Endothelial cell of umbilical vein (primary cell): ENCODE results near the gene KDM6B. TPM values are rescaled to one million over a fixed set of nuclear protein-coding genes. Genes with fewer than 3 reads are reported as not detected.

ENCODE experiments used
- BruUV-seq: library from RNA; stranded (reverse); fragments of 400-500 nt; replicated peaks from 2 replicates; lab custom pipeline; 2021; lab: Mats Ljungman, UMichigan
- CTCF ChIA-PET: fragments of 300-600, 350-600 bp; sonication (Branson Sonifier 250); formaldehyde crosslinking; loops from one replicate; lab custom pipeline; 2021; ENCODE audit warnings: antibody characterized with exemption, inconsistent platforms; lab: Charles Lee
- POLR2A ChIA-PET: fragments of 300-600, 350-600 bp; sonication (Branson Sonifier 250); formaldehyde crosslinking; loops from one replicate; lab custom pipeline; 2021; ENCODE audit warnings: antibody characterized with exemption, inconsistent platforms; lab: Charles Lee
- DNase-seq: peaks from one replicate; pipeline ENCODE4 v3.0.0-alpha.2; 2011; ENCODE audit warnings: low read depth, low spot score
- FAIRE-seq: peaks from 2 replicates; lab custom pipeline; 2011; peaks lifted over from hg19 to GRCh38; lab: Jason Lieb, UNC
- H2AFZ ChIP-seq: 2 replicates; pipeline ENCODE4 v1.6.0; 2012; ENCODE audit warnings: low read depth, low read length, control low read depth, inconsistent platforms
- H3K27ac ChIP-seq: 2 replicates; pipeline ENCODE4 v1.5.1; 2011; ENCODE audit warnings: low read depth, mild to moderate bottlenecking, control low read depth, low read length, moderate library complexity; ENCODE audit not compliant: insufficient read depth
- H3K27me3 ChIP-seq, 2 experiments: 2 replicates each; pipeline versions ENCODE4 v1.6.0 to v1.6.1; 2011; ENCODE audit warnings: low read length in 2 of 2, mixed read lengths in 1 of 2; ENCODE audit not compliant: control insufficient read depth in 2 of 2, insufficient read depth in 2 of 2
- H3K36me3 ChIP-seq, 2 experiments: 2 replicates in 1 of 2; 3 replicates in 1 of 2; pipeline ENCODE4 v1.5.1; 2011; ENCODE audit warnings: low read length in 2 of 2, mild to moderate bottlenecking in 1 of 2, moderate library complexity in 1 of 2; ENCODE audit not compliant: control insufficient read depth in 2 of 2, insufficient read depth in 2 of 2; ENCODE audit errors: extremely low read depth in 1 of 2
- H3K4me1 ChIP-seq: 3 replicates; pipeline ENCODE4 v1.5.1; 2011; ENCODE audit warnings: mild to moderate bottlenecking, low read length; ENCODE audit not compliant: control insufficient read depth, insufficient read depth; ENCODE audit errors: extremely low read depth
- H3K4me2 ChIP-seq: 2 replicates; pipeline ENCODE4 v1.6.1; 2011; ENCODE audit warnings: low read length, control low read depth, mixed read lengths; ENCODE audit not compliant: insufficient read depth
- H3K4me3 ChIP-seq, 3 experiments: fragments of 200-600 bp in 1 of 3; sonication (generic), shearing (Covaris generic) in 1 of 3; replicated peaks in 1 of 3; 2 replicates each; pipeline ENCODE4 v1.5.1; 2011 to 2016; ENCODE audit warnings: control low read depth in 3 of 3, low read length in 3 of 3, mild to moderate bottlenecking in 2 of 3, inconsistent platforms in 1 of 3, low read depth in 1 of 3, moderate library complexity in 1 of 3; ENCODE audit not compliant: insufficient read depth in 1 of 3
- H3K79me2 ChIP-seq: 2 replicates; pipeline ENCODE4 v1.6.0; 2012; ENCODE audit warnings: low read length, inconsistent platforms; ENCODE audit not compliant: control insufficient read depth, insufficient read depth
- H3K9ac ChIP-seq: replicated peaks from 2 replicates; pipeline ENCODE3; 2011; ENCODE audit warnings: low read length, control low read depth; ENCODE audit not compliant: insufficient read depth; ENCODE audit errors: extremely low read depth
- H3K9me1 ChIP-seq: replicated peaks from 3 replicates; pipeline ENCODE4 v1.6.0; 2011; ENCODE audit warnings: mild to moderate bottlenecking, low read length; ENCODE audit not compliant: control insufficient read depth, insufficient read depth; ENCODE audit errors: extremely low read depth
- H3K9me3 ChIP-seq: replicated peaks from 2 replicates; pipeline ENCODE4 v1.5.1; 2012; ENCODE audit warnings: low read length, inconsistent platforms; ENCODE audit not compliant: control insufficient read depth, insufficient read depth
- H4K20me1 ChIP-seq: replicated peaks from 2 replicates; pipeline ENCODE3; 2011; ENCODE audit warnings: mild to moderate bottlenecking, low read length; ENCODE audit not compliant: control insufficient read depth, insufficient read depth; ENCODE audit errors: extremely low read depth
- CTCF ChIP-seq, 2 donors: IDR thresholded peaks; 1 replicate in 1 of 2; 2 replicates in 1 of 2; pipeline ENCODE4 v1.5.1; 2011; ENCODE audit warnings: low read length in 2 of 2, mild to moderate bottlenecking in 2 of 2, moderate library complexity in 2 of 2, control low read depth in 1 of 2, inconsistent platforms in 1 of 2, low read depth in 1 of 2; ENCODE audit not compliant: insufficient read depth in 1 of 2; ENCODE audit errors: extremely low read depth in 1 of 2
- EZH2 ChIP-seq: IDR thresholded peaks from 2 replicates; pipeline ENCODE4 v1.6.1; 2012; ENCODE audit warnings: borderline replicate concordance, low read depth, mild to moderate bottlenecking, moderate library complexity, low read length, inconsistent platforms; ENCODE audit not compliant: severe bottlenecking
- FOS ChIP-seq: IDR thresholded peaks from 2 replicates; pipeline ENCODE4 v1.6.1; 2011; ENCODE audit warnings: mild to moderate bottlenecking, low read length, moderate library complexity, borderline replicate concordance; ENCODE audit not compliant: insufficient read depth
- GATA2 ChIP-seq: IDR thresholded peaks from 2 replicates; pipeline ENCODE4 v1.7.0; 2011; ENCODE audit warnings: low read depth, mild to moderate bottlenecking, moderate library complexity, mixed read lengths, low read length; ENCODE audit not compliant: insufficient read length, insufficient read depth
- JUN ChIP-seq: IDR thresholded peaks from 2 replicates; pipeline ENCODE4 v1.6.1; 2011; ENCODE audit warnings: borderline replicate concordance, low read depth; ENCODE audit not compliant: insufficient read length, insufficient read depth
- MAX ChIP-seq: IDR thresholded peaks from 2 replicates; pipeline ENCODE4 v1.6.1; 2011; ENCODE audit not compliant: insufficient read depth, insufficient read length
- MYC ChIP-seq: IDR thresholded peaks from one replicate; pipeline ENCODE4 v1.6.1; 2011; ENCODE audit warnings: mild to moderate bottlenecking, low read depth, low read length
- POLR2A ChIP-seq: IDR thresholded peaks from 2 replicates; pipeline ENCODE4 v1.6.1; 2012; ENCODE audit warnings: low read depth, mild to moderate bottlenecking, control low read depth, low read length
- POLR2AphosphoS5 ChIP-seq: IDR thresholded peaks from 2 replicates; pipeline ENCODE4 v1.6.1; 2012; ENCODE audit warnings: low read depth, mild to moderate bottlenecking, control low read depth, low read length, moderate library complexity; ENCODE audit not compliant: insufficient read depth
- dilution Hi-C: fragments of 300-500 bp; cut with MboI; formaldehyde crosslinking; loops from one replicate; pipeline ENCODE4 v1.15.0; 2019; ENCODE audit warnings: low sequenced_read_pairs; ENCODE audit not compliant: extremely low pct_ligation_motif_present
- intact Hi-C: fragments of 100-400 bp; cut with micrococcal nuclease; formaldehyde crosslinking; loops from one replicate; pipeline ENCODE4 v1.10.0; 2022
- polyA plus RNA-seq, 4 experiments: library from polyadenylated mRNA; depleted of rRNA in 3 of 4; stranded (reverse) in 3 of 4; unstranded in 1 of 4; fragments of >200 nt; gene quantifications; 2 replicates each; pipeline versions ENCODE4 v1.2.1 to v1.2.3, GENCODE V29; 2011 to 2012; ENCODE audit warnings: missing spikeins in 1 of 4
- total RNA-seq: library from RNA; stranded (reverse); gene quantifications from 2 replicates; pipeline ENCODE4 v1.2.3, GENCODE V29; 2021

Gene KDM6B
- total and polyA plus RNA-seq, 2 donors (not counting 3 experiments of a cell fraction or from before 2014, with no cell fraction given) = 1.8 to 17.8 TPM

- Histone ChIP-seq H3K27ac (no peak overlapping the region), H3K4me3 (no peak overlapping the region), H3K9me1 (no peaks in the 10 kb centered on the region), H3K4me2 (no peak overlapping the region), H3K4me1 (peaks cover 6% of the 10 kb centered on the region), H4K20me1 (no peaks in the 10 kb centered on the region), H3K79me2 (peaks cover 10% of the 10 kb centered on the region), H3K36me3 (peaks cover 6 to 45% of the 10 kb centered on the region in 2 experiments), H2AFZ (no peak overlapping the region), H3K27me3 (no peaks in the 10 kb centered on the region), H3K9me3 (no peaks in the 10 kb centered on the region), H3K9ac (no peak overlapping the region)
- DNase-seq (no peak), FAIRE-seq (no peak)
- TF ChIP-seq GATA2 (no peak), MYC (no peak), JUN (no peak), MAX (no peak), POLR2A (no peak), CTCF (IDR thresholded peaks at IDR 0.05; ENCODE audit: extremely low read depth in 1 of 2, insufficient read depth in 1 of 2, low read depth in 1 of 2, low read length in 2 of 2) (no peak), EZH2 (no peak), POLR2AphosphoS5 (no peak), FOS (no peak)
- ChIA-PET CTCF (no interaction called here), POLR2A (no interaction called here)
- BruUV-seq = no TSS peak
- intact Hi-C loops (loop anchor here (10.0 kb wide), 1 partner anchor 233 kb away; the partner anchor contains the start of gene FXR2), dilution Hi-C loops (no loop called here)
These were observed 14.1 kb downstream of the KDM6B start for GRCh38 chr17:7848131-7848579.
